Measurements from ENCODE around the gene LRRC2. TPM values are rescaled to one million over a fixed set of nuclear protein-coding genes. Genes with fewer than 3 reads are reported as not detected.

The LRRC2 gene
- total RNA-seq, 2 donors from 2014 or later: 0.19 TPM; not detected in 1

GRCh38 chr3:46480491-46481195 is 85.5 kb downstream of the LRRC2 start:
- Mint-ChIP-seq H3K9me3 (no peaks in the 10 kb centered on the region), H3K27me3 (ENCODE audit: low read depth) (peaks cover 16% of the 10 kb centered on the region), H3K27ac (no peak overlapping the region), H3K4me1 (ENCODE audit: low read depth) (no peaks in the 10 kb centered on the region), H3K4me3 (no peak overlapping the region), H3K36me3 (ENCODE audit: insufficient read depth in 2 of 2) (no peaks in the 10 kb centered on the region)
- ATAC-seq (replicated peaks in 1 of 2): no peak
- DNase-seq: no peak

GRCh38 chr3:46479696-46480095 is 86.4 kb downstream of the LRRC2 start:
- Mint-ChIP-seq H3K9me3 (peaks cover 2 to 7% of the 10 kb centered on the region in 2 donors), H3K36me3 (ENCODE audit: insufficient read depth in 2 of 2) (peaks cover 3 to 8% of the 10 kb centered on the region in 2 donors), H3K4me1 (ENCODE audit: low read depth) (no peaks in the 10 kb centered on the region), H3K4me3 (no peak overlapping the region), H3K27me3 (ENCODE audit: low read depth) (peaks cover 19% of the 10 kb centered on the region), H3K27ac (no peak overlapping the region)
- DNase-seq (no peak), ATAC-seq (replicated peaks in 1 of 2) (no peak)

GRCh38 chr3:46479021-46479420 is 87.1 kb downstream of the LRRC2 start:
- Mint-ChIP-seq H3K27ac (no peak overlapping the region), H3K4me1 (ENCODE audit: low read depth) (no peaks in the 10 kb centered on the region), H3K36me3 (ENCODE audit: insufficient read depth in 2 of 2) (peaks cover 10 to 11% of the 10 kb centered on the region in 2 donors), H3K9me3 (peaks cover 4 to 10% of the 10 kb centered on the region in 2 donors), H3K27me3 (ENCODE audit: low read depth) (peaks cover 19% of the 10 kb centered on the region), H3K4me3 (no peak overlapping the region)
- ATAC-seq (replicated peaks in 1 of 2) (no peak), DNase-seq (no peak)

GRCh38 chr3:46478341-46478740 is 87.8 kb downstream of the LRRC2 start:
- Mint-ChIP-seq H3K27ac (no peak overlapping the region), H3K9me3 (peaks cover 4 to 12% of the 10 kb centered on the region in 2 donors), H3K27me3 (ENCODE audit: low read depth) (peaks cover 24% of the 10 kb centered on the region), H3K4me1 (ENCODE audit: low read depth) (no peaks in the 10 kb centered on the region), H3K4me3 (no peak overlapping the region), H3K36me3 (ENCODE audit: insufficient read depth in 2 of 2) (peaks cover 10 to 11% of the 10 kb centered on the region in 2 donors)
- no peak for ATAC-seq (replicated peaks in 1 of 2)
- no peak for DNase-seq

- Mint-ChIP-seq H3K27me3 (ENCODE audit: low read depth) (peaks cover 30% of the 10 kb centered on the region), H3K4me1 (ENCODE audit: low read depth) (no peaks in the 10 kb centered on the region), H3K4me3 (no peak overlapping the region), H3K9me3 (peaks cover 4 to 12% of the 10 kb centered on the region in 2 donors), H3K27ac (no peak overlapping the region), H3K36me3 (ENCODE audit: insufficient read depth in 2 of 2) (peaks cover 10 to 15% of the 10 kb centered on the region in 2 donors)
- DNase-seq (no peak), ATAC-seq (replicated peaks in 1 of 2) (no peak)
These were observed 88.3 kb downstream of the LRRC2 start for GRCh38 chr3:46477756-46478155.

GRCh38 chr3:46477145-46477544 is 89.0 kb downstream of the LRRC2 start:
- Mint-ChIP-seq H3K4me3 (no peak overlapping the region), H3K4me1 (ENCODE audit: low read depth) (no peaks in the 10 kb centered on the region), H3K36me3 (ENCODE audit: insufficient read depth in 2 of 2) (peaks cover 10 to 15% of the 10 kb centered on the region in 2 donors), H3K27me3 (ENCODE audit: low read depth) (peaks cover 35% of the 10 kb centered on the region), H3K27ac (no peak overlapping the region), H3K9me3 (peaks cover 4 to 12% of the 10 kb centered on the region in 2 donors)
- ATAC-seq (replicated peaks in 1 of 2) (no peak), DNase-seq (no peak)

GRCh38 chr3:46472736-46473135 is 93.4 kb downstream of the LRRC2 start:
- Mint-ChIP-seq H3K4me3 (no peak overlapping the region), H3K36me3 (ENCODE audit: insufficient read depth in 2 of 2) (peaks cover 10 to 15% of the 10 kb centered on the region in 2 donors)
- no peak for DNase-seq

GRCh38 chr3:46471371-46471914 is 94.7 kb downstream of the LRRC2 start:
- DNase-seq (no peak), ATAC-seq (replicated peaks in 1 of 2) (no peak)
- no peak overlapping the region for H3K27ac Mint-ChIP-seq
- H3K9me3 Mint-ChIP-seq: peaks cover 4 to 12% of the 10 kb centered on the region in 2 donors
- peaks cover 43% of the 10 kb centered on the region for H3K27me3 Mint-ChIP-seq (ENCODE audit: low read depth)
- no peaks in the 10 kb centered on the region for H3K4me1 Mint-ChIP-seq (ENCODE audit: low read depth)
- peaks cover 10 to 15% of the 10 kb centered on the region in 2 donors for H3K36me3 Mint-ChIP-seq (ENCODE audit: insufficient read depth in 2 of 2)
- no peak overlapping the region for H3K4me3 Mint-ChIP-seq

More at GRCh38 chr3:46472736-46473135, 93.4 kb downstream of the LRRC2 start:
- H3K4me1 Mint-ChIP-seq (ENCODE audit: low read depth): no peaks in the 10 kb centered on the region
- H3K27ac Mint-ChIP-seq: no peak overlapping the region
- H3K9me3 Mint-ChIP-seq: peaks cover 4 to 12% of the 10 kb centered on the region in 2 donors
- peaks cover 35% of the 10 kb centered on the region for H3K27me3 Mint-ChIP-seq (ENCODE audit: low read depth)
- ATAC-seq (replicated peaks in 1 of 2): no peak

GRCh38 chr3:46470831-46471230 is 95.3 kb downstream of the LRRC2 start:
- Mint-ChIP-seq H3K4me1 (ENCODE audit: low read depth) (no peaks in the 10 kb centered on the region), H3K27me3 (ENCODE audit: low read depth) (peaks cover 47% of the 10 kb centered on the region), H3K9me3 (peaks cover 4 to 12% of the 10 kb centered on the region in 2 donors), H3K36me3 (ENCODE audit: insufficient read depth in 2 of 2) (peaks cover 10 to 15% of the 10 kb centered on the region in 2 donors), H3K27ac (no peak overlapping the region), H3K4me3 (no peak overlapping the region)
- DNase-seq: no peak
- no peak for ATAC-seq (replicated peaks in 1 of 2)

- ATAC-seq (replicated peaks in 1 of 2) (no peak), DNase-seq (no peak)
- H3K4me3 Mint-ChIP-seq: no peak overlapping the region
- peaks cover 8% of the 10 kb centered on the region in 2 donors for H3K36me3 Mint-ChIP-seq (ENCODE audit: insufficient read depth in 2 of 2)
- H3K4me1 Mint-ChIP-seq (ENCODE audit: low read depth): no peaks in the 10 kb centered on the region
- peaks cover 53% of the 10 kb centered on the region for H3K27me3 Mint-ChIP-seq (ENCODE audit: low read depth)
- H3K9me3 Mint-ChIP-seq: peaks cover 3 to 6% of the 10 kb centered on the region in 2 donors
- H3K27ac Mint-ChIP-seq: no peak overlapping the region
These were observed 96.3 kb downstream of the LRRC2 start for GRCh38 chr3:46469680-46470357.

- H3K4me1 Mint-ChIP-seq (ENCODE audit: low read depth): no peaks in the 10 kb centered on the region
- H3K4me3 Mint-ChIP-seq: no peak overlapping the region
- H3K9me3 Mint-ChIP-seq: peaks cover 0 to 2% of the 10 kb centered on the region in 2 donors
- ATAC-seq (replicated peaks in 1 of 2) (no peak), DNase-seq (no peak)
- H3K36me3 Mint-ChIP-seq (ENCODE audit: insufficient read depth in 2 of 2): peaks cover 0 to 4% of the 10 kb centered on the region in 2 donors
- peaks cover 59% of the 10 kb centered on the region for H3K27me3 Mint-ChIP-seq (ENCODE audit: low read depth)
- H3K27ac Mint-ChIP-seq: no peak overlapping the region
These were observed 97.1 kb downstream of the LRRC2 start for GRCh38 chr3:46468753-46469600.

- H3K9me3 Mint-ChIP-seq: no peaks in the 10 kb centered on the region
- H3K27me3 Mint-ChIP-seq (ENCODE audit: low read depth): peaks cover 60% of the 10 kb centered on the region
- H3K4me1 Mint-ChIP-seq (ENCODE audit: low read depth): no peaks in the 10 kb centered on the region
- ATAC-seq (replicated peaks in 1 of 2) (no peak), DNase-seq (no peak)
- no peak overlapping the region for H3K27ac Mint-ChIP-seq
- H3K36me3 Mint-ChIP-seq (ENCODE audit: insufficient read depth in 2 of 2): no peaks in the 10 kb centered on the region
- no peak overlapping the region for H3K4me3 Mint-ChIP-seq
These were observed 98.5 kb downstream of the LRRC2 start for GRCh38 chr3:46467562-46467961.
